HG03064 (cell line): Measurements from ENCODE around the gene SULT1A1.
"Not testable (repeated sequence)": the region's sequence is repeated elsewhere in the genome, so short reads cannot be mapped to it uniquely, and the experiment has no call there.

ENCODE experiments used
- ATAC-seq: cut with Tn5 transposase; IDR thresholded peaks from one replicate; pipeline ENCODE4 v1.9.1; 2021; ENCODE audit warnings: low read depth; ENCODE audit not compliant: unreplicated experiment

The SULT1A1 gene

DNA sequence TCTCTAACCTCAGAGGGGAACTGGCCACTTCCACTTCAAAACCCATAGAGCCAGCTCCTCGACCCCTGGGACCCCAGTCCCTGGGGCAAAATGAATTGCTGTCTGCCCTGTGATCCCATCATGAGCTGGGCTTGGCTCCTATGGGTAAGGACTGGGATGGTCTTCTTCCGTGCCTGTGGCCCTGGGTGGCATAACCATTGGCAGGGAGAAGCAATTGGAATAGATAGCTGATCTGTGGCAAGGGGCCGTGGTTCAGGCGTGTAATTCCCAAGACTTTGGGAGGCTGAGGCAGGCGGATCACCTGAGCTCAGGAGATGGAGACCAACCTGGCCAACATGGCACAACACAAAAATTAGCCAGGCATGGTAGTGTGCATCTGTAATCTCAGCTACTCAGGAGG is 17.3 kb downstream of the SULT1A1 start:
- ATAC-seq: no peak

- no peak for ATAC-seq
Measured at GRCh38 chr16:28591355-28591754, 18.5 kb downstream of the SULT1A1 start.

DNA sequence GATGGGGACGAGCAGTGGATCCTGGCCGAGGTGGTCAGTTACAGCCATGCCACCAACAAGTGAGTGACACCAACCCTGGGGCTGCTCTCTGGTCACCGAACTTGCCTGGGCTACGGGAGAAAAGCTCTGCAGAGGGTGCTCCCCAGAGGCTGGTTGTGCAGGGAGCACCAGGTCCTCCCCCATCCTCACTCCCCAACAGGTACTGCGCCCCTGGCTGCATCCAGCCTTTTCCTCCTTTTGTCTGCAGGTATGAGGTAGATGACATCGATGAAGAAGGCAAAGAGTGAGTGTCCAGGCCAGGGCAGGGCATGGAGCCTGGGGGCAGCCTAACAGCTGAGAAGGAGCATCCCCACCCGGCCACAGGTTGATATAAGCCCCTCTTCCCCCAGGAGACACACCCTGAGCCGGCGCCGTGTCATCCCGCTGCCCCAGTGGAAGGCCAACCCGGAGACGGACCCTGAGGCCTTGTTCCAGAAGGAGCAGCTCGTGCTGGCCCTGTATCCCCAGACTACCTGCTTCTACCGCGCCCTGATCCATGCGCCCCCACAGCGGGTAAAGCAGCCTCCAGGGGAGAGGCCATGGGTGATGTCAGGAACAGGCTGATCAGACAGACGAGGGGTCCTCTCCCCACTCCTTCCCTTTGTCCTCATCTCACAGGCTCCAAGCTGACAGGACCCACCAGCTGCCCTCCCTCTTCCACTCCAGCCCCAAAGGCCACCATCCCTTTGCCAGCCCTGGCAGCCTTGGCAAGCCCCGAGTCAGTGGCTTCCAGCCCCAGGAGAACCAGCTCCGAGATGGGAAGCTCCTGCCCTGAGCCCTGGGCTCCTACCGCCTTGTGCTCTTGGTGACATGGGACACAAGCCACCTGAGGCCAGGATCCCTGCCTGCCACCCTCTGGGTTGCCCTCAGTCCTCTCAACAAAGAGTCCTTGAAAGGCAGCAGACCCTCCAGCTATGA is 19.2 kb downstream of the SULT1A1 start:
- ATAC-seq: no peak

GRCh38 chr16:28589930-28590329 is 19.9 kb downstream of the SULT1A1 start:
- ATAC-seq: no peak

- ATAC-seq: no peak
Measured at GRCh38 chr16:28589069-28589468, 20.8 kb downstream of the SULT1A1 start.

- ATAC-seq: no peak
Measured at GRCh38 chr16:28587386-28587785, 22.5 kb downstream of the SULT1A1 start.

- no peak for ATAC-seq
Measured at GRCh38 chr16:28586466-28586865, 23.4 kb downstream of the SULT1A1 start.

- no peak for ATAC-seq
Measured at GRCh38 chr16:28585674-28586073, 24.2 kb downstream of the SULT1A1 start.

GRCh38 chr16:28580726-28581315 is 29.0 kb downstream of the SULT1A1 start:
- ATAC-seq: no peak

- no peak for ATAC-seq
Measured at GRCh38 chr16:28575446-28576109, 34.3 kb downstream of the SULT1A1 start.

GRCh38 chr16:28574925-28575324 is 34.9 kb downstream of the SULT1A1 start:
- ATAC-seq: no peak

GRCh38 chr16:28573738-28574718 is 35.8 kb downstream of the SULT1A1 start:
- ATAC-seq: no peak

GRCh38 chr16:28572696-28573510 is 36.9 kb downstream of the SULT1A1 start:
- ATAC-seq: no peak

DNA sequence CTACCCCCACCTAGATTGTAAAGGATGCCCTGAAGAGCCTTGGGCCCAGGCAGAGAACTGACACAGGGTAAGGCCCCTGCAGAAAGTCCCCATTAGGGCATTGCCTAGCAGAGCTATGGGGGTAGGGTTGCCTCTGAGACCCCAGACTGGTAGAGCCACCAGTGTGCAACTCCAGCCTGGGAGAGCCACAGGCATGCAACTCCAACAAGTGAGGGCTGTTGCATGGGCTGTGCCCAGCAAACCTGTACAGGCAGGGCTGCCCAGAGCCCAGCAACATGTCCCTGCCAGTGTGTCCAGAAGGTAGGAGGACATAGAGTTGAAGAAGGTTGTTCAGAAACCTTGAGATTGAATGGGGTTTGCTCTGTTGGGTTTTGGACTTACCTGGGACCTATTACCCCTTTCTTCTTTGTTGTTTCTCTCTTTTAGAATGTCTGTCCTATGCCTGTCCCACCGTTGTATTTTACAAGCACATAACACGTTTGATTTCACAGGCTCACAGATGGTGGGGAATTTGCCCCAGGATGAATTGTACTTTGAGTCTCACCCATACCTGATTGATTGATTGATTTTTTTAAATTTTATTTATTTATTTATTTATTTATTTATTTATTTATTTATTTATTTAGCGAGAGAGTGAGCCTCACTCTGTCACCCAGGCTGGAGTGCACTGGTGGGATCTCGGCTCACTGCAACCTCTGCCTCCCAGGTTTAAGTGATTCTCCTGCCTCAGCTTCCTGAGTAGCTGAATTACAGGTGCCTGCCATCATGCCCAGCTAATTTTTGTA is 39.7 kb downstream of the SULT1A1 start:
- ATAC-seq: no peak

DNA sequence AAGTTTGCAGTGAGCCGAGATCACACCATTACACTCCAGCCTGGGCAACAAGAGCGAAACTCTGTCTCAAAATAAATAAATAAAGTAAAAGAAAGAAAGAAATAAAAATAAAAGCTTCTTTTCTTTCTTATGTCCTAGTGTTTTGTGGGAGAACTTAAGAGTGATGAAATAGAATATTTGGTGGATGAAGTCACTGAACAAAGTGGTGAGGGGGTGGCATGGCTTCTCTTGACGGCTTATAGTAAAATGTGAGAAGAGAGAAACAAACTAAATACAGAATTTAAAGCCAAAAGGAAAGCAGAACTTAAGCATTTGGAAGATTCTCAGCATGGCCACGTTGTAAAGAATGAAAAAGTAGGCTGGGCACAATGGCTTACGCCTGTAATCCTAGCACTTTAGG is 40.8 kb downstream of the SULT1A1 start:
- no peak for ATAC-seq

GRCh38 chr16:28567292-28567691 is 42.6 kb downstream of the SULT1A1 start:
- no peak for ATAC-seq

DNA sequence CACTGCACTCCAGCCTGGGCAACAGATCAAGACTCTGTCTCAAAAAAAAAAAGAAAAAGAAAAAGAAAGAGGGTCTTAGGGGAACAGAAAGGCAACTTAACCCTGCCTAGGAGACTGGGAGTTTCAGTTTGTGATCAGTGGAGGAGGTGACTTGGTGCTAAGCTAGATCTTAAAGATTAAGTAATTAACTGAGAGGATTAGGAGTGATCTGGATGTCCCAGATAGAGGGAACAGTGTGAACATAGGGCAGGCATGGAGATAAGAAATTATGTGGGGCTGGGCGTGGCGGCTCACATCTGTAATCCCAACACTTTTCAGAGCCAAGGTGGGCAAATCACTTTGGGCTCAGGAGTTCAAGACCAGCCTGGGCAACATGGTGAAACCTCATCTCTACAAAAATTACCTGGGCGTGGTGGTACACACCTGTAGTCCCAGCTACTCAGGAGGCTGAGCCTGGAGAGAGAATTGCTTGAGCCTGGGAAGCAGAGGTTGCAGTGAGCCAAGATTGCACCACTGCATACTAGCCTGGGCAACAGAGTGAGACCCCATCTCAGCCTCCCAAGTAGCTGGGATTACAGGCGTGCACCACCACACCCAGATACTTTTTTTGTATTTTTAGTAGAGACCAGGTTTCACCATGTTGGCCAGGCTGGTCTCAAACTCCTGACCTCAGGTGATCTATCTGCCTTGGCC is 43.5 kb downstream of the SULT1A1 start:
- not testable (repeated sequence) for ATAC-seq

- no peak for ATAC-seq
Measured at GRCh38 chr16:28563218-28563617, 46.6 kb downstream of the SULT1A1 start.
